Choroid plexus epithelial cell (primary cell): ENCODE measurements around the gene CNOT6.
"Not testable (repeated sequence)": the region's sequence is repeated elsewhere in the genome, so short reads cannot be mapped to it uniquely, and the experiment has no call there.

Source experiments
- DNase-seq: peaks from one replicate; pipeline ENCODE4 v3.0.0-alpha.2; 2010; ENCODE audit warnings: low read depth
- H3K4me3 ChIP-seq: 2 replicates; pipeline ENCODE4 v1.5.1; 2011; ENCODE audit warnings: low read depth, mild to moderate bottlenecking, control low read depth, low read length, moderate library complexity
- CTCF ChIP-seq: conservative IDR thresholded peaks from 2 replicates; pipeline ENCODE4 v1.5.1; 2011; ENCODE audit warnings: low read depth, mild to moderate bottlenecking, control low read depth, inconsistent platforms, low read length, moderate library complexity

CNOT6 gene

DNA sequence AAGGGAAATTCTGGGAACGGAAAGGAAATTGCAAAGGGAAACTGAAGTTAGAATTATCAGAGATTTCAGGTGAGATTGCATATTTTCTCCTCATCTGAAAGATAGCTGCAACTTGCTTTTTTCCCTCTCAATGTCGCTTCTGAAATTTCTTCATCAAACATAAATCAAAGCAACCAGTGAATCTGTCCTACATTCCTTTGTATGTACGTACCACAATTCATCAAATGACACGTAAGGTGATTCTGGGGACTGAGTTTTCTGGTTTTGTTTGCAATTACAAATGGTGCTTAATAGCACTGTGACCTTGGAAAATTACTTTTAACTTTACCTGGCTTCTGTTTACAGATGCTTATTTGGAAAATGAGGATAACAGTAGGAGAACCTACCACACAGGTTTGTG, 21.9 kb upstream of the CNOT6 start:
- TF ChIP-seq CTCF: no peak
- H3K4me3 ChIP-seq: no peak overlapping the region
- DNase-seq: no peak

DNA sequence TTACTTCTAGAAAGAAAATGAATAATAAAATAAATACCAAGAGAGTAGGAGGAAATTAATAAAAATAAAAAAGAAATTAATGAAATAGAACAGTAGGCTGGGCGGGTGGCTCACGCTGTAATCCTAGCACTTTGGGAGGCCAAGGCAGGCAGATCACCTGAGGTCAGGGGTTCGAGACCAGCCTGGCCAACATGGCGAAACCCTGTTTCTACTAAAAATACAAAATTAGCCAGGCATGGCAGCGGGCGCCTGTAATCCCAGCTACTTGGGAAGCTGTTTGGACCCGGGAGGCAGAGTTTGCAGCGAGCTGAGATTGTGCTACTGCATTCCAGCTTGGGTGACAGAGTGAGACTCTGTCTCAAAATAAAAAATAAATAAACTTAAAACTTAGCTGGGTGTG, 20.8 kb upstream of the CNOT6 start:
- DNase-seq: not testable (repeated sequence)

GRCh38 chr5:180474569-180474968, 19.6 kb upstream of the CNOT6 start:
- no peak for TF ChIP-seq CTCF
- DNase-seq: no peak
- H3K4me3 ChIP-seq: no peak overlapping the region

More for the DNA sequence above, 20.8 kb upstream of the CNOT6 start:
- H3K4me3 ChIP-seq: not testable (repeated sequence)

- DNase-seq, H3K4me3 ChIP-seq: not testable (repeated sequence)
Observed at GRCh38 chr5:180475969-180476524, 18.1 kb upstream of the CNOT6 start.

DNA sequence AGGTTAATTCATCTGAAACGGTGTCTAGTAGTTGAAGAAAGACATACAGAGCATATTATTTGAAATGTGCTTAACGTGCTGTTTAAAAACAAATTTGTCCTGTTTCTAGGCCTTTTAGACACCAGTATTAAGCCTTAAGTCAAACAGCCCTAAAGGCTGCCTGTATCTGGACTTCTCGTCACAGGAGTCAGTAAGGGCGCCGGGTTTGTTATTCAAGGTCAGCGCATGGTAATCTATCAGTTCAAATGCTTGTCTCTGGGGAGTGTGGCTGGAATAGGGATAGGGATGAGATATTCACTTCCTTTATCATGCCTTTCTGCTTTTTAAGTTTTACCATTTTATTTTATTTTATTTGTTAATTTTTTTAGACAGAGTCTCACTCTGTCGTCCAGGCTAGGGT, 9.4 kb upstream of the CNOT6 start:
- no peak for DNase-seq
- H3K4me3 ChIP-seq: no peak overlapping the region
- TF ChIP-seq CTCF: no peak

DNA sequence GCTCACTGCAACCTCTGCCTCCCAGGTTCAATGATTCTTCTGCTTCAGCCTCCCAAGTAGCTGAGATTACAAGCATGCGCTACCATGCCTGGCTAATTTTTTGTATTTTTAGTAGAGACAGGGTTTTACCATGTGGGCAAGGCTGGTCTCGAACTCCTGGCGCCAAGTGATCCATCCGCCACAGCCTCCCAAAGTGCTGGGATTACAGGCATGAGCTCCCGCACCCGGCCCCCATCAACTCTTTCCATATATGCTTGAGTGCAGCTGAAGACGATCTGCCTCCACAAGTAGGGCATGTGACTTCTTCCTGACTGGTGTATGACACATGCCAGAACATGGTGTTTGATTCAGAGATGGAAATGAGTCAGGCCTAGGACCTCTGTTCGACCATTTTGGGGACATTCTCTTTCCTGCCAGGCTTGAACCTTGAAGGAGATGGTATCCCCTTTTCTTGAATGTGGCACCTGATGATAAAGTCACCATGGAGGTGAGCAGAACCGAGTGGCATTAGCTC, 7.5 kb upstream of the CNOT6 start:
- TF ChIP-seq CTCF: no peak
- no peak for DNase-seq
- H3K4me3 ChIP-seq: no peak overlapping the region

GRCh38 chr5:180487556-180487955, 6.6 kb upstream of the CNOT6 start:
- DNase-seq: no peak
- no peak for TF ChIP-seq CTCF
- no peak overlapping the region for H3K4me3 ChIP-seq

- peak; percentile 16 for DNase-seq
- no peak overlapping the region for H3K4me3 ChIP-seq
- peak; percentile 13 for TF ChIP-seq CTCF
Observed at GRCh38 chr5:180491496-180491895, 2.7 kb upstream of the CNOT6 start.
